OCI-LY3 (cell line): ENCODE data around the gene TACC2.

ENCODE experiments used
- EZH2phosphoT487 ChIP-seq: fragments of 200-600 bp; shearing (Covaris generic); IDR thresholded peaks from 2 replicates; pipeline ENCODE4 v1.6.1; 2018; ENCODE audit warnings: antibody characterized with exemption, mixed run types, low read depth
- TF ChIP-seq, protein P1 (sequence below): fragments of 200-600, 300-600 bp; sonication (generic); IDR thresholded peaks from 2 replicates; pipeline ENCODE4 v1.5.1; 2014; ENCODE audit warnings: antibody characterized with exemption, low read length, low read depth

DNA sequence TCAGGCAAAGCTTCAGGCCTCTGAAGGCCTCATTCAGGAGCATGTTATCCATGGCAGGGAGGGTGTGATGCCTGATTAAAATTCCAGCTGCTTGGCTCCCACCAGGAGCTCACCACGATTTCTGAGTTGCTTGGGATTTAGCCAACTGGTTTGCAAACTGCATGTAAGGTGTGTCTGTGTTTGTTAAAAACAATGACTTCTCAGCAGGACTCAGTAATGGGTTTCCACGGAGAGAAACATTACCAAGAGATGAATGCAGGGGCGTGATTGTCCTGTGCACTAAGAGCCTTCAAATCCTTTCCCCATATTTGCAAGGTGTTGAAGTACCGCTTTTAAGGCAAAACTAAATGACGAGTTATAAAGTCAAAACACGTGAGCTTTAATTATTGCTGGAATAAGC, 193.3 kb downstream of the TACC2 start:
- TF ChIP-seq, protein P1, sequence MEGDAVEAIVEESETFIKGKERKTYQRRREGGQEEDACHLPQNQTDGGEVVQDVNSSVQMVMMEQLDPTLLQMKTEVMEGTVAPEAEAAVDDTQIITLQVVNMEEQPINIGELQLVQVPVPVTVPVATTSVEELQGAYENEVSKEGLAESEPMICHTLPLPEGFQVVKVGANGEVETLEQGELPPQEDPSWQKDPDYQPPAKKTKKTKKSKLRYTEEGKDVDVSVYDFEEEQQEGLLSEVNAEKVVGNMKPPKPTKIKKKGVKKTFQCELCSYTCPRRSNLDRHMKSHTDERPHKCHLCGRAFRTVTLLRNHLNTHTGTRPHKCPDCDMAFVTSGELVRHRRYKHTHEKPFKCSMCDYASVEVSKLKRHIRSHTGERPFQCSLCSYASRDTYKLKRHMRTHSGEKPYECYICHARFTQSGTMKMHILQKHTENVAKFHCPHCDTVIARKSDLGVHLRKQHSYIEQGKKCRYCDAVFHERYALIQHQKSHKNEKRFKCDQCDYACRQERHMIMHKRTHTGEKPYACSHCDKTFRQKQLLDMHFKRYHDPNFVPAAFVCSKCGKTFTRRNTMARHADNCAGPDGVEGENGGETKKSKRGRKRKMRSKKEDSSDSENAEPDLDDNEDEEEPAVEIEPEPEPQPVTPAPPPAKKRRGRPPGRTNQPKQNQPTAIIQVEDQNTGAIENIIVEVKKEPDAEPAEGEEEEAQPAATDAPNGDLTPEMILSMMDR, result no peak
- no peak for TF ChIP-seq EZH2phosphoT487
